Measurements from ENCODE around the gene MATR3. TPM values are rescaled to one million over a fixed set of nuclear protein-coding genes. Genes with fewer than 3 reads are reported as not detected.

The MATR3 gene
- total RNA-seq, 1 donor from 2014 or later, result 197 TPM

DNA sequence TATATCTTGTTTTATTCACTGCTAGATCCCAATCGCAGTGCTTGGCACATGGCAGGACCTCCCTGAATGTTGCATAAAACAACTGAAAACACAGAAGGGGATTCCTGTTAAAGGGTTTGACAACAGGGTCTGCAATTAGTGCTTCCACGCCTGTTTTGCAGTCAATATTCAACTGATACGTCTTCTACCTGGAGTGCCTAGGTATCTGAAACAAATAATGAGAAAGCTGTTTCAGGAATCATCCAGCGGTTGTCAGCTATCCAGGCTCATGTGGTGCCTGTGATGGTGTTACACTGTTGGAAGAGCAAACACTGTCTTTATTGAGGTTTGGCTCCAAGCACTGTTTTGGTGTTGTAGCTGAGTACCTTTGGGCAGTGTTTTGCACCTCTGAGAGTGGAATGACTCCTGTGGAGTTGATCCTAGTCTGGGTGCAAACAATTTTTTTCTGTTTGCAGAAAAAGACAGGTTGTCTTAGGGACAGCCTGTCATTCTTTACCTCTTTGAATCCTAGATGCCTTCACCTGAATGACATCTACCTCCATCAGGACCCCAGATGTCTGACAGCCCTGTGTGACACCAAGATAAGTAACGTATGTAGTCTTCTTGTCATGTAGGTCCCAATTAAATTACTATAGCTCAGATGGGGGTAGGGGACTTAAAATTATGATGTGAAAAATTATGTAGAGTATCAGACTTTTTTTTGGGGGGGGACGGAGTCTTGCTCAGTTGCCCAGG, 14.8 kb upstream of the MATR3 start:
- TF ChIP-seq CTCF (IDR thresholded peaks at IDR 0.05), result no peak
- no peak for ATAC-seq
- no peak overlapping the region for H3K27ac ChIP-seq
- no peaks in the 10 kb centered on the region for H3K9me3 ChIP-seq
- H3K36me3 ChIP-seq, result peaks cover 21% of the 10 kb centered on the region
- H3K4me1 ChIP-seq, result peaks cover 3% of the 10 kb centered on the region
- no peak overlapping the region for H3K4me3 ChIP-seq
- H3K27me3 ChIP-seq, result no peaks in the 10 kb centered on the region
- intact Hi-C loops (cut with DNase I), result no loop called here
- no peak for DNase-seq

- intact Hi-C loops (cut with DNase I), result no loop called here
- no peaks in the 10 kb centered on the region for H3K9me3 ChIP-seq
- ATAC-seq (no peak), DNase-seq (no peak)
- no peak for TF ChIP-seq CTCF (IDR thresholded peaks at IDR 0.05)
- H3K36me3 ChIP-seq, result peaks cover 23% of the 10 kb centered on the region
- no peaks in the 10 kb centered on the region for H3K27me3 ChIP-seq
- no peak overlapping the region for H3K4me3 ChIP-seq
- H3K4me1 ChIP-seq, result peaks cover 3% of the 10 kb centered on the region
- H3K27ac ChIP-seq, result no peak overlapping the region
Observed at GRCh38 chr5:139282197-139282557, 11.4 kb upstream of the MATR3 start.

- H3K27me3 ChIP-seq, result no peaks in the 10 kb centered on the region
- peaks cover 21% of the 10 kb centered on the region for H3K36me3 ChIP-seq
- no peak for TF ChIP-seq CTCF (IDR thresholded peaks at IDR 0.05)
- no peaks in the 10 kb centered on the region for H3K4me1 ChIP-seq
- ATAC-seq (no peak), DNase-seq (no peak)
- no peak overlapping the region for H3K27ac ChIP-seq
- intact Hi-C loops (cut with DNase I), result no loop called here
- no peaks in the 10 kb centered on the region for H3K9me3 ChIP-seq
- H3K4me3 ChIP-seq, result no peak overlapping the region
Observed at GRCh38 chr5:139283252-139284166, 10.0 kb upstream of the MATR3 start.

GRCh38 chr5:139284295-139284694, 9.2 kb upstream of the MATR3 start:
- Histone ChIP-seq H3K27me3 (no peaks in the 10 kb centered on the region), H3K9me3 (no peaks in the 10 kb centered on the region), H3K27ac (no peak overlapping the region), H3K36me3 (peaks cover 13% of the 10 kb centered on the region), H3K4me1 (no peaks in the 10 kb centered on the region), H3K4me3 (no peak overlapping the region)
- no peak for ATAC-seq
- intact Hi-C loops (cut with DNase I), result no loop called here
- TF ChIP-seq CTCF (IDR thresholded peaks at IDR 0.05), result no peak
- no peak for DNase-seq

DNA sequence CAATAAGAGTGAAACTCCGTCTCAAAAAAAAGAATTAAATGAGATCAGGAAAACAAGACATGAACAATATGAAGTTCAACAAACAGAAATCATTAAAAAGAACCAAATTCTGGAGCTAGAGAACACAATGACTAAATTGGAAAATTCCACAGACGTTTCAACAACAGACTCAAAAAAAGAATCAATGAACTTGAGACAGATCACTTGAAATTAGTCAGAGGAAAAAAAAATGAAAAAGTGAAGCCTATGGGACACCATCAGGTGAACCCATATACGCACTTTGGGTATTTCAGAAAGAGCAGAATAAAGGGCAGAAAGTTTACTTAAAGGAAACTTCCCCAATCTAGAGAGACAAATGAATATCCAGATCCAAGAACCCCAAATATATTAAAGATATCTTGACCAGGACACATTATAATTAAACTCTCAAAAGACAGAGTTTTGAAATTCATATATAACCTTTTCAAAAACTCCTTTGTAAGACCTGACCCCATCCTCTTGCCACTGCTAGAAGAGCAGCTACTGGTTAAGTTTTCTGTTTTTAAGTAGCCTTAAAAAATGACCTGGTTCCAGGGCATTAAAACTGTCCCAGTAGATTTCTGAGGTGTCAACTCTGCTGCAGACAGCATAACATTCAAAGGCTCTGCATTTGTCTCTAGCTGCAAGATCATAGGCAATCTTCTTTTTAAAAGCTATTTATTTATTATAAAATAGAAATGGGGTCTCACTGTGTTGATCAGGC, 7.7 kb upstream of the MATR3 start:
- H3K9me3 ChIP-seq, result no peaks in the 10 kb centered on the region
- intact Hi-C loops (cut with DNase I), result no loop called here
- H3K4me3 ChIP-seq, result no peak overlapping the region
- no peak for DNase-seq
- H3K4me1 ChIP-seq, result no peaks in the 10 kb centered on the region
- no peak for TF ChIP-seq CTCF (IDR thresholded peaks at IDR 0.05)
- peaks cover 13% of the 10 kb centered on the region for H3K36me3 ChIP-seq
- ATAC-seq, result no peak
- no peak overlapping the region for H3K27ac ChIP-seq
- H3K27me3 ChIP-seq, result no peaks in the 10 kb centered on the region

Measured in upper lobe of right lung (tissue), 1 donor.